K562 (cell line): Measurements from ENCODE around the gene OARD1. TPM values are rescaled to one million over a fixed set of nuclear protein-coding genes. Genes with fewer than 3 reads are reported as not detected.
A peak's percentile ranks its signal among the peaks of the same experiment; 100 is the strongest.

Experiments
- BRD4 ChIP-seq: fragments of 200-600 bp; sonication (generic); IDR thresholded peaks from 2 replicates; pipeline ENCODE4 v1.6.1; 2017; ENCODE audit warnings: inconsistent platforms
- CHD4 ChIP-seq: fragments of 200-600 bp; sonication (generic); IDR thresholded peaks from 3 replicates; pipeline ENCODE4 v1.6.1; 2012; ENCODE audit warnings: low read depth, mild to moderate bottlenecking, mixed read lengths, low read length, inconsistent platforms; ENCODE audit not compliant: insufficient read depth, insufficient replicate concordance, poor library complexity, severe bottlenecking
- HDAC2 ChIP-seq: fragments of 450-650 bp; IDR thresholded peaks from 2 replicates; pipeline ENCODE4 v1.6.1; 2016; ENCODE audit warnings: mild to moderate bottlenecking
- HDAC6 ChIP-seq: IDR thresholded peaks from 2 replicates; pipeline ENCODE4 v1.6.1; 2012; ENCODE audit warnings: low read depth, mild to moderate bottlenecking, control low read depth, inconsistent platforms, low read length, moderate library complexity
- HDAC8 ChIP-seq: fragments of 450-650 bp; IDR thresholded peaks from 2 replicates; pipeline ENCODE4 v1.6.1; 2016; ENCODE audit warnings: mild to moderate bottlenecking, missing genetic modification characterization, moderate library complexity, missing compliant biosample characterization
- HMG20A ChIP-seq: fragments of 450-650 bp; formaldehyde crosslinking; conservative IDR thresholded peaks from 2 replicates; pipeline ENCODE4 v1.4.0; 2020; ENCODE audit warnings: mild to moderate bottlenecking, mixed read lengths
- IFI16 ChIP-seq: fragments of 250-450 bp; sonication (Bioruptor Pico); IDR thresholded peaks from 2 replicates; pipeline ENCODE4 v2.1.2; 2022; ENCODE audit warnings: mild to moderate bottlenecking, inconsistent platforms
- ILK ChIP-seq: fragments of 450-650 bp; IDR thresholded peaks from 2 replicates; pipeline ENCODE4 v1.6.1; 2016; ENCODE audit warnings: missing genetic modification characterization, low read depth, mild to moderate bottlenecking, missing compliant biosample characterization, moderate library complexity, borderline replicate concordance
- MTF1 ChIP-seq: fragments of 250-450 bp; sonication (Bioruptor Pico); IDR thresholded peaks from 2 replicates; pipeline ENCODE4 v1.9.0; 2021; ENCODE audit warnings: moderate library complexity, mild to moderate bottlenecking, inconsistent platforms, borderline replicate concordance
- NCOA1 ChIP-seq: fragments of 450-650 bp; IDR thresholded peaks from 2 replicates; pipeline ENCODE4 v1.6.1; 2016; ENCODE audit warnings: low read depth
- NCOA2 ChIP-seq, 2 experiments: fragments of 450-650 bp; IDR thresholded peaks; 2 replicates each; pipeline ENCODE4 v1.6.1; 2018; ENCODE audit warnings: mild to moderate bottlenecking in 2 of 2, moderate library complexity in 1 of 2; ENCODE audit not compliant: partially characterized antibody in 2 of 2
- SMAD1 ChIP-seq: fragments of 150-350 bp; IDR thresholded peaks from 2 replicates; pipeline ENCODE4 v1.6.1; 2014; ENCODE audit warnings: low read length, low read depth; ENCODE audit not compliant: partially characterized antibody
- SMC3 ChIP-seq: conservative IDR thresholded peaks from 2 replicates; pipeline ENCODE4 v1.6.1; 2011; ENCODE audit warnings: low read depth, low read length, improper control_type of control experiment; ENCODE audit not compliant: insufficient read depth
- SP1 ChIP-seq: sonication (generic); formaldehyde crosslinking; IDR thresholded peaks from 2 replicates; pipeline ENCODE4 v1.8.1; 2022; ENCODE audit warnings: mild to moderate bottlenecking, missing genetic modification reagents
- SPI1 ChIP-seq: IDR thresholded peaks from 2 replicates; pipeline ENCODE4 v1.6.1; 2011; ENCODE audit warnings: low read depth, low read length, control low read depth, borderline replicate concordance
- TAF15 ChIP-seq: fragments of 200-400 bp; formaldehyde crosslinking; IDR thresholded peaks from 2 replicates; pipeline ENCODE4 v1.6.1; 2017; ENCODE audit warnings: mild to moderate bottlenecking, low read depth, low read length, moderate library complexity
- TEAD1 ChIP-seq, 2 experiments: fragments of 450-650 bp in 1 of 2; sonication (generic) in 1 of 2; formaldehyde crosslinking; IDR thresholded peaks; 2 replicates each; pipeline versions ENCODE4 v1.4.0 to v1.8.0; 2020 to 2022; ENCODE audit warnings: mild to moderate bottlenecking in 2 of 2, missing genetic modification reagents in 1 of 2
- U2AF1 ChIP-seq: fragments of 200-400 bp; formaldehyde crosslinking; optimal IDR thresholded peaks from 2 replicates; pipeline ENCODE3; 2017; ENCODE audit warnings: mild to moderate bottlenecking, low read depth, low read length, moderate library complexity
- ZNF133 ChIP-seq: fragments of 250-450 bp; sonication (Bioruptor Pico); IDR thresholded peaks from 2 replicates; pipeline ENCODE4 v1.4.0; 2020; ENCODE audit warnings: mild to moderate bottlenecking
- ZNF431 ChIP-seq: sonication (generic); formaldehyde crosslinking; IDR thresholded peaks from 2 replicates; pipeline ENCODE4 v1.8.0; 2022; ENCODE audit warnings: mild to moderate bottlenecking, missing genetic modification reagents
- ZNF699 ChIP-seq: fragments of 250-450 bp; sonication (Bioruptor Pico); IDR thresholded peaks from 2 replicates; pipeline ENCODE4 v1.8.0; 2021; ENCODE audit warnings: mild to moderate bottlenecking, moderate library complexity; ENCODE audit not compliant: insufficient replicate concordance
- ZNF77 ChIP-seq: fragments of 250-450 bp; sonication (Bioruptor Pico); IDR thresholded peaks from 2 replicates; pipeline ENCODE4 v1.5.0; 2020
- ZNF830 ChIP-seq: fragments of 250-450 bp; sonication (Bioruptor Pico); IDR thresholded peaks from 2 replicates; pipeline ENCODE4 v1.5.0; 2021; ENCODE audit warnings: mild to moderate bottlenecking
- polyA plus RNA-seq, 8 experiments: library from polyadenylated mRNA; depleted of rRNA in 4 of 8; stranded (reverse) in 5 of 8; unstranded in 3 of 8; fragments of >200 nt; fragmentation: Nextera tagmentation in 2 of 8; fragmentation: Illumina TruSeq in 1 of 8; extraction: Ambion mirVana in 2 of 8; extraction: Trizol in 1 of 8; gene quantifications; 2 replicates each; pipeline versions ENCODE4 v1.2.1 to v1.2.3, GENCODE V29; 2011 to 2014; ENCODE audit warnings: inconsistent platforms in 1 of 8, missing spikeins in 1 of 8
- total RNA-seq, 7 experiments: library from RNA; depleted of rRNA in 6 of 7; stranded (reverse); fragments of >200 nt in 6 of 7; fragmentation: Illumina TruSeq in 2 of 7; extraction: Trizol in 2 of 7; gene quantifications; 2 replicates each; pipeline versions ENCODE4 v1.2.1 to v1.2.3, GENCODE V29; 2011 to 2021; ENCODE audit warnings: low replicate concordance in 1 of 7
- TF ChIP-seq, protein P1 (sequence below): IDR thresholded peaks from 2 replicates; pipeline ENCODE4 v1.6.1; 2011; ENCODE audit not compliant: insufficient read length; ENCODE audit errors: extremely low read depth
- TF ChIP-seq, protein P2 (sequence below), 2 experiments: fragments of 250-450 bp in 1 of 2; fragments of 450-650 bp in 1 of 2; sonication (Bioruptor Pico) in 1 of 2; IDR thresholded peaks; 2 replicates each; pipeline versions ENCODE4 v1.6.1 to v1.8.0; 2016 to 2021; ENCODE audit warnings: mild to moderate bottlenecking in 2 of 2, moderate library complexity in 2 of 2, missing compliant biosample characterization in 1 of 2, missing genetic modification characterization in 1 of 2
- TF ChIP-seq, protein P3 (sequence below): fragments of 250-450 bp; sonication (Bioruptor Pico); IDR thresholded peaks from 2 replicates; pipeline ENCODE4 v1.8.0; 2021; ENCODE audit warnings: moderate library complexity, mild to moderate bottlenecking, inconsistent platforms
- TF ChIP-seq, protein P4 (sequence below): fragments of 250-450 bp; sonication (Bioruptor Pico); IDR thresholded peaks from 2 replicates; pipeline ENCODE4 v1.8.0; 2021; ENCODE audit warnings: borderline replicate concordance, mild to moderate bottlenecking, moderate library complexity; ENCODE audit not compliant: poor library complexity, severe bottlenecking

The OARD1 gene
- total and polyA plus RNA-seq, 9 of the 15 experiments (the other 6 are each of a cell fraction or from before 2014, with no cell fraction given) = 43.4 to 88.3 (median 61.1) TPM

DNA sequence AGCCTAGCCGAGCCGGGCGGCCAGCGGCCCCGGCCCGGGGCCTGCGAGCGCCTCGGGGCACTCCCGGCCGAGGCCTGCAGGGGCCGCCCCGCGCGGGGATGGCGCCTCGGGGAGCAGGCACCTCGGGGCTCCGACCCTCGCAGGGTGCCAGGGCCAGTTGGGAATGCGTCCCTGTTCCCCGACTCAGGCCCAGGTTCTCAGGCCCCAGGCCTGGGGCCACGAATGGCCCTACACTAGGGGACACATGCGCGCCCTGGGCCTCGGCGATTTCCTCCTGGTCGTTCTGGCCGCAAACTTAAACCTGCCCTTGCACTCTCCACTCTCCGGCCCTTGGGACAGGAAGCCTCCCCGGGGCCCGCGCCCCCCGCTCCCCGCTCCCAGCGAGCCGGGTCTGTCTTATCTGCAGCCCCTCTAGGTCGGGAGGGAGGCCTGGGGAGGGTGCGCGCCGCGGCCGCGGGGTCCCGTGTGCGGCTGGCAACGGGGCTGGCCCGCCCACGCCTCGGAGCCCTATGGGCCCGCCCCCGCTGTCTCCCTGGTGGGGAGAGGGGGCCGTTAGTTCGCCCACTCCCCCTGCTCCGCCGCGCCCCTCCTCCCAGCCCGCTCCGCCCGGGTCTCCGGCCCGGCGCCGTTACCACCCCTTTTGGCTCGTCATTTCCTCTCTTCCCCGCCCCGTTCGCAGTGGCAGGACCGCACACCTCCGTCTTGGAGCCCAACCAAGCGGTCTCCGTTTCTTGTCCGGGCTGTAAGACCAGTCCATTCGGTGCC, 1.2 kb upstream of the OARD1 start (continued):
- TF ChIP-seq TAF15 (no peak), ZNF830 (CRISPR knock-in tag) (peak; percentile 97), HDAC2 (no peak), HDAC8 (tag) (no peak), SPI1 (peak; percentile 60; the same call in 1 of the 2 replicates), SMAD1 (peak; percentile 49), MTF1 (CRISPR knock-in tag) (no peak), NCOA2 (IDR thresholded peaks at IDR 0.05; ENCODE audit: partially characterized antibody in 2 of 2) (no peak), ZNF431 (peak; percentile 69; the same call in 1 of the 2 replicates), CHD4 (no peak), TEAD1 (CRISPR knock-in tag; IDR thresholded peaks at IDR 0.05) (peak in 1 of 2 experiments; percentile 59; a peak in 2 of 4 replicates), SMC3 (no peak), ZNF133 (CRISPR knock-in tag) (no peak), ZNF77 (CRISPR knock-in tag) (no peak), BRD4 (peak; percentile 94), U2AF1 (peak; percentile 67), SP1 (CRISPR knock-in tag) (peak; percentile 59; the same call in 1 of the 2 replicates), HDAC6 (no peak), IFI16 (no peak), HMG20A (CRISPR knock-in tag) (no peak), ILK (tag) (no peak), ZNF699 (CRISPR knock-in tag) (no peak), NCOA1 (0 out of 2 replicates have a peak, but pooled peaks have one; percentile 20)
- TF ChIP-seq, protein P1, sequence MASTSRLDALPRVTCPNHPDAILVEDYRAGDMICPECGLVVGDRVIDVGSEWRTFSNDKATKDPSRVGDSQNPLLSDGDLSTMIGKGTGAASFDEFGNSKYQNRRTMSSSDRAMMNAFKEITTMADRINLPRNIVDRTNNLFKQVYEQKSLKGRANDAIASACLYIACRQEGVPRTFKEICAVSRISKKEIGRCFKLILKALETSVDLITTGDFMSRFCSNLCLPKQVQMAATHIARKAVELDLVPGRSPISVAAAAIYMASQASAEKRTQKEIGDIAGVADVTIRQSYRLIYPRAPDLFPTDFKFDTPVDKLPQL = no peak
- TF ChIP-seq, protein P2, sequence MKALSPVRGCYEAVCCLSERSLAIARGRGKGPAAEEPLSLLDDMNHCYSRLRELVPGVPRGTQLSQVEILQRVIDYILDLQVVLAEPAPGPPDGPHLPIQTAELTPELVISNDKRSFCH (CRISPR knock-in tag; IDR thresholded peaks at IDR 0.05) = no peak
- TF ChIP-seq, protein P2 (tag; IDR thresholded peaks at IDR 0.05) = peak; percentile 74; the same call in 1 of the 2 replicates
- TF ChIP-seq, protein P3, sequence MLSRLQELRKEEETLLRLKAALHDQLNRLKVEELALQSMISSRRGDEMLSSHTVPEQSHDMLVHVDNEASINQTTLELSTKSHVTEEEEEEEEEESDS (CRISPR knock-in tag) = no peak
- TF ChIP-seq, protein P4, sequence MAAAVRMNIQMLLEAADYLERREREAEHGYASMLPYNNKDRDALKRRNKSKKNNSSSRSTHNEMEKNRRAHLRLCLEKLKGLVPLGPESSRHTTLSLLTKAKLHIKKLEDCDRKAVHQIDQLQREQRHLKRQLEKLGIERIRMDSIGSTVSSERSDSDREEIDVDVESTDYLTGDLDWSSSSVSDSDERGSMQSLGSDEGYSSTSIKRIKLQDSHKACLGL (CRISPR knock-in tag) = no peak
